ENCODE measurements around the gene SINHCAF.

DNA sequence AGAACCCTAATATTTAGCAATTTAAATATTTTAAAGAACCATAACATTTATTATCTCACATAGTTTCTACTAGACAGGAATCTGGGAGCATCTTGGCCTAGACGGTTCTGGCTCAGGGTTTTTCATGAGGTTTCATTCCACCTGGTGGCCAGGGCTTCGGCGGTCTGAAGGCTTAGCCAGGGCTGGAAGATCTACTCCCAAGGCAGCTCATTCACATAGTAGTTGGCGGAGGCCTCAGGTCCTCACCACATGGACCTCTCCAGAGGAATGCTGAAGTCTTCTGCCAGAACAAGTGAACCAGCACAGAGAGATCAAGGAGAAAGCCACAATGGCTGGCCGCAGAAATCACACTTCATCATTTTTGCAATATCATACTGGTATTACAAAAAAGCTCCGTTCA lies 68.2 kb downstream of the SINHCAF start:
- TF ChIP-seq, protein P1, sequence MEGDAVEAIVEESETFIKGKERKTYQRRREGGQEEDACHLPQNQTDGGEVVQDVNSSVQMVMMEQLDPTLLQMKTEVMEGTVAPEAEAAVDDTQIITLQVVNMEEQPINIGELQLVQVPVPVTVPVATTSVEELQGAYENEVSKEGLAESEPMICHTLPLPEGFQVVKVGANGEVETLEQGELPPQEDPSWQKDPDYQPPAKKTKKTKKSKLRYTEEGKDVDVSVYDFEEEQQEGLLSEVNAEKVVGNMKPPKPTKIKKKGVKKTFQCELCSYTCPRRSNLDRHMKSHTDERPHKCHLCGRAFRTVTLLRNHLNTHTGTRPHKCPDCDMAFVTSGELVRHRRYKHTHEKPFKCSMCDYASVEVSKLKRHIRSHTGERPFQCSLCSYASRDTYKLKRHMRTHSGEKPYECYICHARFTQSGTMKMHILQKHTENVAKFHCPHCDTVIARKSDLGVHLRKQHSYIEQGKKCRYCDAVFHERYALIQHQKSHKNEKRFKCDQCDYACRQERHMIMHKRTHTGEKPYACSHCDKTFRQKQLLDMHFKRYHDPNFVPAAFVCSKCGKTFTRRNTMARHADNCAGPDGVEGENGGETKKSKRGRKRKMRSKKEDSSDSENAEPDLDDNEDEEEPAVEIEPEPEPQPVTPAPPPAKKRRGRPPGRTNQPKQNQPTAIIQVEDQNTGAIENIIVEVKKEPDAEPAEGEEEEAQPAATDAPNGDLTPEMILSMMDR (IDR thresholded peaks at IDR 0.05; ENCODE audit: low read depth, low read length) = no peak
- no peak for TF ChIP-seq POLR2A (IDR thresholded peaks at IDR 0.05; ENCODE audit: extremely low read depth, insufficient read length)

Measured in NB4 (cell line).